Measurements from ENCODE around the gene SH3BGR. TPM values are rescaled to one million over a fixed set of nuclear protein-coding genes. Genes with fewer than 3 reads are reported as not detected.

Gene SH3BGR
- total and polyA plus RNA-seq, 2 donors (not counting 3 experiments of a cell fraction or from before 2014, with no cell fraction given), result 1.1 TPM; not detected in 1

GRCh38 chr21:39453571-39454179 is 1.9 kb downstream of the SH3BGR start:
- H3K4me2 ChIP-seq (ENCODE audit: insufficient read depth, low read length), result no peak overlapping the region
- H3K27ac ChIP-seq (ENCODE audit: insufficient read depth, low read depth, low read length), result no peak overlapping the region
- peaks cover 3 to 7% of the 10 kb centered on the region in 2 experiments for H3K27me3 ChIP-seq (ENCODE audit: control insufficient read depth in 2 of 2, insufficient read depth in 2 of 2, low read length in 2 of 2)
- no peak overlapping the region for H3K9ac ChIP-seq (replicated peaks; ENCODE audit: extremely low read depth, insufficient read depth, low read length)
- intact Hi-C loops (cut with micrococcal nuclease) (no loop called here), dilution Hi-C loops (cut with MboI; ENCODE audit: extremely low pct_ligation_motif_present, low sequenced_read_pairs) (no loop called here)
- no peaks in the 10 kb centered on the region for H3K36me3 ChIP-seq (ENCODE audit: control insufficient read depth in 2 of 2, extremely low read depth in 1 of 2, insufficient read depth in 2 of 2, low read length in 2 of 2)
- no peak overlapping the region for H2AFZ ChIP-seq (ENCODE audit: low read depth, low read length)
- H3K9me1 ChIP-seq (replicated peaks; ENCODE audit: control insufficient read depth, extremely low read depth, insufficient read depth, low read length), result no peaks in the 10 kb centered on the region
- no peak for FAIRE-seq
- no peak for DNase-seq (ENCODE audit: low read depth, low spot score)
- TF ChIP-seq FOS (IDR thresholded peaks at IDR 0.05; ENCODE audit: borderline replicate concordance, insufficient read depth, low read length) (no peak), MYC (IDR thresholded peaks at IDR 0.05; ENCODE audit: low read depth, low read length) (no peak), POLR2A (IDR thresholded peaks at IDR 0.05; ENCODE audit: low read depth, low read length) (no peak), EZH2 (IDR thresholded peaks at IDR 0.05; ENCODE audit: borderline replicate concordance, low read depth, low read length, severe bottlenecking) (no peak), POLR2AphosphoS5 (IDR thresholded peaks at IDR 0.05; ENCODE audit: insufficient read depth, low read depth, low read length) (no peak), GATA2 (IDR thresholded peaks at IDR 0.05; ENCODE audit: insufficient read depth, insufficient read length, low read depth, low read length) (no peak), JUN (IDR thresholded peaks at IDR 0.05; ENCODE audit: borderline replicate concordance, insufficient read depth, insufficient read length, low read depth) (no peak)
- TF ChIP-seq, protein P1, sequence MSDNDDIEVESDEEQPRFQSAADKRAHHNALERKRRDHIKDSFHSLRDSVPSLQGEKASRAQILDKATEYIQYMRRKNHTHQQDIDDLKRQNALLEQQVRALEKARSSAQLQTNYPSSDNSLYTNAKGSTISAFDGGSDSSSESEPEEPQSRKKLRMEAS (IDR thresholded peaks at IDR 0.05; ENCODE audit: insufficient read depth, insufficient read length), result no peak
- TF ChIP-seq, protein P2, sequence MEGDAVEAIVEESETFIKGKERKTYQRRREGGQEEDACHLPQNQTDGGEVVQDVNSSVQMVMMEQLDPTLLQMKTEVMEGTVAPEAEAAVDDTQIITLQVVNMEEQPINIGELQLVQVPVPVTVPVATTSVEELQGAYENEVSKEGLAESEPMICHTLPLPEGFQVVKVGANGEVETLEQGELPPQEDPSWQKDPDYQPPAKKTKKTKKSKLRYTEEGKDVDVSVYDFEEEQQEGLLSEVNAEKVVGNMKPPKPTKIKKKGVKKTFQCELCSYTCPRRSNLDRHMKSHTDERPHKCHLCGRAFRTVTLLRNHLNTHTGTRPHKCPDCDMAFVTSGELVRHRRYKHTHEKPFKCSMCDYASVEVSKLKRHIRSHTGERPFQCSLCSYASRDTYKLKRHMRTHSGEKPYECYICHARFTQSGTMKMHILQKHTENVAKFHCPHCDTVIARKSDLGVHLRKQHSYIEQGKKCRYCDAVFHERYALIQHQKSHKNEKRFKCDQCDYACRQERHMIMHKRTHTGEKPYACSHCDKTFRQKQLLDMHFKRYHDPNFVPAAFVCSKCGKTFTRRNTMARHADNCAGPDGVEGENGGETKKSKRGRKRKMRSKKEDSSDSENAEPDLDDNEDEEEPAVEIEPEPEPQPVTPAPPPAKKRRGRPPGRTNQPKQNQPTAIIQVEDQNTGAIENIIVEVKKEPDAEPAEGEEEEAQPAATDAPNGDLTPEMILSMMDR (IDR thresholded peaks at IDR 0.05; ENCODE audit: extremely low read depth in 1 of 2, insufficient read depth in 1 of 2, low read depth in 1 of 2, low read length in 2 of 2), result no peak
- ChIA-PET CTCF (no interaction called here), POLR2A (no interaction called here)
- H3K79me2 ChIP-seq (ENCODE audit: control insufficient read depth, insufficient read depth, low read length), result no peaks in the 10 kb centered on the region
- no peaks in the 10 kb centered on the region for H3K4me1 ChIP-seq (ENCODE audit: control insufficient read depth, extremely low read depth, insufficient read depth, low read length)
- H3K4me3 ChIP-seq (replicated peaks in 1 of 3; ENCODE audit: insufficient read depth in 1 of 3, low read depth in 1 of 3, low read length in 3 of 3), result no peak overlapping the region
- no TSS peak for BruUV-seq (replicated peaks)
- H3K9me3 ChIP-seq (replicated peaks; ENCODE audit: control insufficient read depth, insufficient read depth, low read length), result no peaks in the 10 kb centered on the region
- H4K20me1 ChIP-seq (replicated peaks; ENCODE audit: control insufficient read depth, extremely low read depth, insufficient read depth, low read length), result no peaks in the 10 kb centered on the region

Measured in endothelial cell of umbilical vein (primary cell).